ENCODE data around the gene CPT1A.

The CPT1A gene

DNA sequence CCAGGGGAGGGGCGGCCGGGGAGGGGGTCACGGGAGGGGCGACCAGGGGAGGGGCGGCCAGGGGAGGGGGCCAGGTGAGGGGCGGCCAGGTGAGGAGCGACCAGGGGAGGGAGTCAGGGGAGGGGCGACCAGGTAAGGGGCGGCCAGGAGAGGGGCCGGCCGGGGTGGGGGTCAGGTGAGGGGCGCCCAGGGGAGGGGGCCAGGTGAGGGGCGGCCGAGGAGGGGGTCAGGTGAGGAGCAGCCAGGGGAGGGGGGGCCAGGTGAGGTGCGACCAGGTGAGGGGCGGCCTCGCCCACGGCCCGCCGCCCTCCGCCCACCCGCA is 90.8 kb downstream of the CPT1A start:
- no peak for DNase-seq

GRCh38 chr11:68750195-68751003 is 91.3 kb downstream of the CPT1A start:
- peak; percentile 29 to 53 for DNase-seq

DNA sequence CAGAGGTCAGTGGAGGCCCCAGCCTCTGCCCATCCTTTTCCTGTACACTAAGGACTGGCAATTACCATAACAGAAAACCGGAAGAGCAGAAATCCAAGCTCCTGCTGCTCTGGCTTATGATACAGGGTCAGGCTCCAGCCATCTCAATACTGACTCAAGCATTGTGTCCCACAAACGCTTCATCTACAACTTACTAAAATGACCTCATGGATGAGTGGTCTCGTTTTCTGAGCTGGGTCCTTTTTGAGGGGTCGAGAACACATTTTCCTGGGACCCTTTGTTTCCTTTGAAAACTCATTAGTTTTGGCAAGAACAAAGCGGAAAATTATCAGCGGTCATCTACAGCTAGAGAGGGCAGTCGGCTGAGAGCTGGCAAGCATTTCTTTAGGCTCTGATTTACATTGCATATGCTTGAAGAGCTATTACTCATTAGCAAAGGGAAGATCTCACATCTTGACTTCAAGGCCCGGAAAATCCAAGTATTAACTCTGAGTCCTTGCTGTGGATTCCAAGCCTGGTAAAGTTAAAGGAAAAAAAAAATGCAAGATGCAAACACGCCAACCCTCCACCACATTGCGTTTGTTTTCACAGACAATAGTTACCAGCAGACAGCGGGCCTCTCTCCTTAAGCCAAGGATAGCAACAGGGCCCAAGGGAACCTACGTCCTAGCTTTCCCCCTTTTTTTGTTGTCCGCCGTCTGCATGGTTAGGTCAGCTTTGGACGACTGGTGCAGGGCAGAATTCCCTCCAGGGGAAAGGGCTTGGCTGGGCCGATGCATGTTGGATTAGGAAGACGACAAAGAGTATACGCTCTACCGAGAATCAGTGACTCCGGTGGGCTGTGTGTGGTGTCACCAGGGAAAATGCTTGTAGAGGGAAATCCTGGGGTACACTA is 92.2 kb downstream of the CPT1A start:
- DNase-seq = no peak

GRCh38 chr11:68748061-68748460 is 93.7 kb downstream of the CPT1A start:
- DNase-seq = no peak

- no peak for DNase-seq
Observed at GRCh38 chr11:68743539-68743938, 98.2 kb downstream of the CPT1A start.

DNA sequence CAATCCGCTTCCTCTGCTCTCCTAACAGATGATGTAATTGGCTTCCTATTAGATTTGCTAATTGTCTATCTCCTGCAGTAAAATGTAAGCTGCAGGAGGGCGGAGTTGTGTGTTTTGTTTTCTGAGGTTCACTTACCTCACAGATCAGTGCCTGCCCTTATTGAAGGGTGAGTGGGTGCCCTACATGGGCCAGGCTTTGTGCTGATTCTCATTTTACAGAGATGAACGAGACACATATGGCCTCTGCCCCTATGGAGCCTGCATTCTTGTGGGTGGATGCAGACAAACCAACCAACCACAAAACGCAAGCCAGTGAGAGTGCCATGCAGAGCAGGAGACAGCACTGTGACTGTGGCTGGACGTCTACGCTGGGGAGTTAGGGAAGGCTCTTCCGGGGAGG is 100.3 kb downstream of the CPT1A start:
- no peak for DNase-seq

- no peak for DNase-seq
Observed at GRCh38 chr11:68735646-68736045, 106.1 kb downstream of the CPT1A start.

- DNase-seq = no peak
Observed at GRCh38 chr11:68735125-68735524, 106.6 kb downstream of the CPT1A start.

- no peak for DNase-seq
Observed at GRCh38 chr11:68734111-68734510, 107.6 kb downstream of the CPT1A start.

DNA sequence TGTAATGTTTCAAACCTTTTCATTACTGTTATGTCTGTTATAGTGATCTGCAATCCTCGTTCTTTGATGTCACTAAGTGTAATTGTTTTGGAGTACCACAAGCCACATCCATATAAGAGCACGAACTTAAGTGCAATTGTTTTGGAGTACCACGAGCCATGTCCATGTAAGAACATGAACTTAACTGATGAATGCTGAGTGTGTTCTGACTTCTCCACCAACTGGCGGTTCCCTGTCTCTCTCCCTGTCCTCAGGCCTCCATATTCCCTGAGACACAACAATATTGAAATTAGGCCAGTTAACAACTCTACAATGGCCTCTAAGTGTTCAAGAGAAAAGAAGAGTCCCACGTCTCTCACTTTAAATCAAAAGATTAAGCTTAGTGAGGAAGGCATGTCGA is 113.9 kb downstream of the CPT1A start:
- no peak for DNase-seq

DNA sequence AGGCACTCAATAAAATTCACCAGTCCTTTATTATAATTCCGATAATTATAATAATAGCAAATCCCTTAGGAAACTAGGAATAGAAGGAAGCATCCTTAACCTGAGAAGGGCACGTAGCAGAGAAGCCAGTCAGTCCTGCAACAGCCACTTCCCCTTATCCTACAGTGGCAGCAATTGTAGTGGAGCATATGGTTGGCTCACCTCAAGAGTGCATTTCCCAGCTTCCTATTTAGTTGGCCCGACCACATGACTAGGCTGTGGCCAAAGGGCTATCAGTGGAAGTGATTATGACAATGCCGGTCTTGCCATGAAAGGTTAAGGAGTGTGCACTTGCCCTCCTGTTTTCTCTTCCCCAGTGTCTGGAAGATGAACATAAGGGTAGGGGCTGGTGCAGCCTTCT is 117.4 kb downstream of the CPT1A start:
- DNase-seq = peak; percentile 66 to 69

DNA sequence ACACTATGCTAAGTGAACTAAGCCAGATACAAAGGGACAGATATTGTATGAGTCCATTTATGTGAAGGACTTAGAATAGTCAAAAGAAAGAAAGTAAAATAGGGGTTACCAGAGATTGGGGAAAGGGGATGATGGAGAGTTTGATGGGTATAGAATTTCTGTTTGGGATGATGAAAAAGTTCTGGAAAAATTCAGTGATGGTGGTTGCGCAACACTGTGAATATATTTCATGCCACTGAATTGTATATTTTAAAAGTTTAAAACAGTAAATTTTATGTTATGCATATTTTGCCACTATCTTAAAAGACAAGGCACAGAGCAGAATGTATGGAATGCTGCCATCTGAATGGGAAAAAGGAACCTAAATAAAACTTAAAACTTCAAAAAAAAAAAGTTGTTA is 119.6 kb downstream of the CPT1A start:
- no peak for DNase-seq

- DNase-seq = no peak
Observed at GRCh38 chr11:68721075-68721474, 120.6 kb downstream of the CPT1A start.

DNA sequence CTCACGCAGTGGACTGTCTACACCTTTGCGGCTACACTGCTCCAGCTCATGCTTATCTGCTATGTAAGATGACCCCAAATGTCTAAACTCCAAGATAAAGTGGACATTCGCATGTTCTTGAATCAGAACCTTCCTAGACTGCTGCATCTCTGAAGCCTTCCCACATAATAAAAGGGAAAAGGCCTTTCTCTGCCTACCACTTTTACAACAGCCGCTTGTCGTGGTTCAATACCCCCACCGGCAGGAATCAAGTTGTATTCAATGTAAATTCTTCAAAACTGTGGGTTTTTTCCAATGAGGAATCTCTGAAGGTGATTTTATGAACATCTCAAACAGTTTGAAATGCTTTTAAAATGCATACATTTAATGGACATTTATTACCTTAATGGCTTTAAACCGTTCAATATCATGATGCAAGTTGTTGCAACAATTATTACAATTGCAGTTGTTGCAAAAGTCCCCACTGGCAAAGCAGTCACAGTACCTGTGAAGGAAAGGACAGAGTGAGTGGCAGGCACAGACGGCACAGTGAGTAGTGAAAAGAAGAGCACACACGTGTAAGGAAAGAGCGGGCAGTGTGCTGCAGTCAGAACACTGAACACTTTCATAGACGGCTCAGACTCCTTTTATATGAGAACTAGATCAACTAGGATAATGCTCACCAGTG is 126.1 kb downstream of the CPT1A start:
- no peak for DNase-seq

DNA sequence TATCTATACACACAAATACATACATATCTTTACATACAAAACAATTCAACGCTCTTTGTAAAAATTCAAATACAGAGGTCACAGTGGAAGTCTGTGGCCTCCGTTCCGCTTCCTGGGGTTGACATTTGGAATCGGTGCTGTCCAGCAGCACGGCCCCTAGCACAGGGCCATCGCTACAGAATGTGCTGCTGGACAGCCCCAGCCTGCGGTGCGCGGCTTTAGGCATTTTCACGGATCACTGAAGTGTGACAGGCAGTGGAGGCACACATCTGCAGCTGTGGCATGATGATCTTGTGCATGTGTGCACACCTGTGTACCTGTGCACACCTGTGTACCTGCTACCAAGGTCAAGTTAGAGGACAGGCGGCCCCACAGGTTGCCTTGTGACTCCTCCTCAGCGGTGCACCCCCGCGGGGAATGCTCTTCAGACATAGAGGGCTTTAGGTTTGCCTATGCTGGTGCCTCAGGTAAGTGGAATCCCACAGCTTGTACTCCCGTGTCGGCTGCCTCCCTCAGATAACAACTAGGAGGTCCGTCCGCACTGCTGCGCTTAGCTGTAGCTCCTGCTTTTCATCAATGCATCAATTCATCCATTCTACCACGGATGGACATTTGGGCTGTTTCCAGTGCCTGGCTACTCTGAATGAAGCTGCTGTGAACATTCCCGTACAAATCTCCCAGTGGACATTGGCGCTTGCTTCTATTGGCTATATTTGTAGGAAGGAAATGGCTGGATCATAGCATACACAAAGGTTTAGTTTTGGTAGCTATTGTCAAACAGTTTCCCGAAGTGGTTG is 127.5 kb downstream of the CPT1A start:
- DNase-seq = no peak

DNA sequence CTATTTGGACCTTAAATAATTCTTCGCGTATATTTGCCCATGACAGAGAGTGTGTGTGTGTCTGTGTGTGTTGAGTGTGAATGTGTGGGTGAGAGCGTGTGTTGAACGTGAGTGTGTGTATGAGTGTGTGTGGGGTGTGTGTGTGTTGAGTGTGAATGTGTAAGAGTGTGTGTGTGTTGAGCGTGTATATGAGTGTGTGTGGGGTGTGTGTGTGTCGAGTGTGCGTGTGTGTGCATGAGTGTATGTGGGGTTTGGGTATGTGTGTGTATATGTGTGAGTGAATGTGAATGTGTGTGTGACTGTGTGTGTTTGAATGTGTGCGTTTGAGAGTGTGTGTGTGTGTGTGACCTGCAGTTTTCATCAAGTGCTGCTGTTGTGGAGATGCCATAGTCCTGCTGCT is 130.6 kb downstream of the CPT1A start:
- no peak for DNase-seq

- DNase-seq = no peak
Observed at GRCh38 chr11:68710409-68710808, 131.3 kb downstream of the CPT1A start.

- peak in 1 of 2 experiments; percentile 28 for DNase-seq
Observed at GRCh38 chr11:68709062-68709461, 132.7 kb downstream of the CPT1A start.

DNA sequence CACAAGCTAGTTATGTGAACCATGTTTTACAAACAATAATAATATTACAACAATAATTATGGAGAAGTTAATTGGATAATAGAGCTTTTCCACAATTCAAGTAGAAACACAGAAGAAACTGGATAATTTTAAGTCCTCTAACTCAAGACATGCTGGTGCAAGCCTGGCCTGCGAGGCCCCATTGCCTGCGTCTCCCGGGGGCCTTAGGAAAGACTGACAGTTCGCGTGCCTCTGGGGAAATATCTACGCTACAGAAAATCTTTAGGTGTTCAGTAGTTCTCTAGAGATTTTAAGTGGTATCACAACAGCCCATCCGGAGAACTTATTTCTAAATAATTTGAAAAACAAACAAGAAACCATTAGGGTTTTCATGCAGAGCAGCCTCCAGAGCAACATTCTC is 134.2 kb downstream of the CPT1A start:
- no peak for DNase-seq

GRCh38 chr11:68704887-68705286 is 136.8 kb downstream of the CPT1A start:
- DNase-seq = no peak
